CD4-positive, alpha-beta T cell treated with Interleukin-6 for 4 hours (primary cell): Measurements from ENCODE around the gene CREB5.

Source experiments
- DNase-seq: peaks from one replicate; pipeline ENCODE4 v3.0.0-alpha.2; 2020; ENCODE audit warnings: mixed read lengths

CREB5 gene

DNA sequence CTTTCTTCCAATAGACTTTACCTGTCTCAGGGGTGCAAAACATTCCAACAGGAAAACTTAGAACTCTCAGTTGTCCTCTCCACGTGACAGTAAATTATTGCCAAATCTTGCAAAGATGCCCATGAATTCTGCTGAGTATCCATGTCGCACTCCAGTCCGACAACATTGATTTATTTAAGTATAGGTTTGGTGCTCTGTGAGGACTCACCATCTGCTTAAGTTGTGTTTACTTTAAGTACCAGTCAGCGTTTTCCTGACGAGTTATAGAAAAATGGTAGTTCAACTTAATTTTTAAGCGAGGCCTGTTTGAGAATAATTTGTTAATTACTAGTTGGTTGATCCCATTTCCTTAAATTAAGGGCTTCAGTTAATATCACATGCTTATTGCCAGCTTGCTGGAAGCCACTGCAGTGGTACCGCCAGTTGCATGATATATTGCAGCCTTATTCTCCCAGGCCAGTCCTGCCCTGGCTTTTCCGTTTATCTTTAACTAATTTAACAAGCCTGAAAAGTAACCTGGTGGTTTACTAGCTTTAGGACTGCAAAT, 27.8 kb downstream of the CREB5 start:
- DNase-seq: no peak

DNA sequence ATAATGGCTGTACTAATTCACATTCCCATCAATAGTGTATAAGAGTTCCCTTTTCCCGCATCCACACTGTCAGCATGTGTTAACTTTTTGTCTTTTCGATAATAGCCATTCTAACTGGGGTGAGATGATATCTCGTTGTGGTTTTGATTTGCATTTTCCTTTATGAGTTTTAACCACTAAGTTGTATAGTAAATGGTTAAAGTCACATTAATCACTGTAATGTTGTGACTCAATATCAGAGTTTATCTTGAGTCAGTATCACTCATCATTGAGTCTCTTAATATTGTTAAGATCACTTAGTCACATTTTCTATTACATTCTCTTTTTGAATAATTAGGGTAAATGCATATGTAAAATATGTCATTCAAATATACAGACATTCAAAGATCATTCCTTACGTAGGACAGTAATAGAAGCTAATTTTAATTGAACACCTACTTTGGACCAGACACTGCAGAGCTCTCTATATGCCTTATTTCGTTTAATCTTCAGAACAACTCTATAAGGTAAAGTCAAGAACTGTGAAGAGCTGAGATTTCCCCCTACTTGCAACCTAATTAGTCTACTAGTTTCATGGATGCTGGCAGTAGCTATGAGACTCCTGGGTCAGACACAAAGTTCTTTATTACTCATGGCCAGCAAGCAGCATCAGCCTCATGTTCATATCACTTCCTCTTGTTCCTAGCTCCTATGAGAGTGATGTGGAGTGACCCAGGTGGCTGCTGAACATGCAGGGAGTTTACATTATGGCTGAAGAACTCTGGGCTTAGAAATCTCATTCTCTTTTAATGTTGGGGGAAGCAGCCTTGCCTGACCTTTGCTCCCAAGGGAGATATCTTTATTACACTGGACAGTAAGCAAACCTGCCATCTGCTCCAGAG, 30.5 kb downstream of the CREB5 start:
- DNase-seq: no peak

DNA sequence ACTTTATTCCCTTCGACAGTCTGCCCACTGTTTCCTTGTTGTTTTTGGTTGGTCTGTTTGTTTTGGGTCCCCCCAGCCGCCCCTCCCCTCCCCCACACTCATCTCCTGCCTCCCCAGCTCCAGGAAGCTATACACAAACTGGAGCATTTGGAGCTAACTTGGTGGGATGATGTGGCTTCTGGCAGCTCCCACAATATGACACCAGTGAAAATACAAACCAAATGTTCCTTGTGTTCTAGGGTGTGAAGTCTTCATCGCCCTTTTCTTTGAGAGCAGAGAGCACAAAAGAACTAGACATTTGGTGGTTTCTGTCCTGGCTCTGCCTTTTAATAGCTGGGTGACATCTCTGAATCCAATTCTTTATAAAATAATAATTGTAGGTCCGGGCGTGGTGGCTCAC, 33.8 kb downstream of the CREB5 start:
- no peak for DNase-seq

DNA sequence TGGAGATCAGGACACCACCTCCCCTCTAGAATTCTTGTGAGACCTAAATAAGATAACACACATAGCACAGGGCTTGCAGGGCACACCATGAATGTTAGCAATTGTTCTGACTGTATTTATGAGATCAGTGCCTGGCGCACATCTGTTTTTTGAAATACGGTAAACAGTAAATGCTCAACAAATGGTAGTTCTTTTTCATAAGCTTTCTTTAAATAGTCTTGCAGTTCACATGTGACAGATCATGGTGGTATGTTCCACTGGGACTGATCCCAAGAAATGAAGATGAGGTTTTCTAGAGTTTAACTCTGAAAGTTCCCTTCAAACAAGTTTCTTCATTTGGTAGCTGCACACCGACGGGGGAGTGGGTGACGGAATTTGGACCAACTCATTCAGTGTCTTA, 34.8 kb downstream of the CREB5 start:
- DNase-seq: no peak

DNA sequence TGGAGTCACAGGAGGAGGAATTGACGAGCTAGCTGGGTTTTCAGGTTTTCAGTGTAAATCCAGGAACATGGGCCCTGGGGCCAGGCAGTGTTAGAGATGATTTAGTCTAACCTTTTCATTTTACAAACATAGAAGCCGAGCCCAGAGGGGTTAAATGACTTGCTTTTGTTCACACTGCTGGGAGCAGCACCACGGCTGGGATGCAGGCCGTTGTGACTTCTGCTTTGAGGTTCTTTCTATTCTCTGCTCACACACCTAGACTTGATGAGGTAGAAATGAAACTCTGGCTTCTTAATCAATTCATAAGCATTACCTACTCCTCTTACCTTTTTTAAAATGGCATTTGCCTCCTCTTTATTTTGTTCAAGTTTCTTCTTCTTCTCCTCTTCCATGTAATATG, 36.4 kb downstream of the CREB5 start:
- DNase-seq: no peak

DNA sequence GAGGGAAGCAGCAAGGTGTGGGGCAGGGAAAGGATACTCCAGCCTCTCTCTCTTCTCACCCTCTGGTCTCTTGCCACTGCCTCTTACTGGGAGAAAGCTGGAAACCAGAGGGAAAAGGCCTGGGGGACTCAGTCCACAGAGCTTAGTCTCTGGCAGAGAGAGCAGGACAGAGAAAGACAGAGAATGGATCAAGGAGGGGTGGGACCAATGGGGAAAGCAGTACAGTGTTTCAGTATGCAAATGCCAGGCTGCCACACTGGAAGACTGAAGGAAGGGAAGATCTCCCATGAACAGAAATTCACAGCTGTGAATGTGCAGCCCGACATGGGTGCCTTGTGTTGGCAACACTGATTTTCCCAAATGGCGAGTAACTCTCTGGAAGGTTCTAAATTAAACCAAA, 40.4 kb downstream of the CREB5 start:
- no peak for DNase-seq

DNA sequence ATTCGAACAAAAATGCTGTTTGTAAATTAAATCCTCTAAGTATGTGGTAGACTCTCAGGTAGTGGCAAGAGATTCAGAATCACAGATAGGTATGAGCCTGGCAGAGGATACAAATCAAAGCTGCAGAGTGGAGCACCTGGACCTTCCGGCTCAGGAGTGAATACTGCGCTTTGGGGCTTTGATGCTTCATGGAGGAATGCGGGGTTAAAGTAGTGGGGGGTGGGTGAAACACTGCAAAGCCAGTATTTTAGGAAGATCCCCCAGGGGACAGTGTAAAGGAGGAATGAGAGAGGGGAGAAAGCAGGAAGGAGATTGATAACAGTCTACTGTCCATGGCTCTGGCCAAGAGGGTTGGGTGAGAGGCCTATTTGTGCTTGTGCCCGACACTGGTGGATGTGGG, 43.2 kb downstream of the CREB5 start:
- no peak for DNase-seq

DNA sequence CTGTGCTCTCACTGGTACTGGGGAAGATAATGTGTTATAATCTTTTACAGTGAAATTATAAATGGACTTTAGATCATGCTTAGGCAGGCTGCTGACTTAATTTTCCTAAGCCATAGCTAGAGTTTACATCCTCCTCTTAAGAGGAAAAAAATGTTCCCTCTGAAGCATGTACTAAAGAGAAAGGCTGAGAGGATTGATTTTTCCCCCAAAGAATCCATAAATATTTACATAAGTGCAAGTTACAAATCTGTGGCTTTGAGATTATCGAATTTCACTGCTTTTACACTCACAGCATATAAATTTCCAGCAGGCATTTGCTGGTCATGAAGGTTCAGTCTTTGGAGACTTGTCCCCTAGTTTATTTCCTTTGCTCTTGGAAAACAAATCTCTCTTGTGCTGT, 43.7 kb downstream of the CREB5 start:
- no peak for DNase-seq

DNA sequence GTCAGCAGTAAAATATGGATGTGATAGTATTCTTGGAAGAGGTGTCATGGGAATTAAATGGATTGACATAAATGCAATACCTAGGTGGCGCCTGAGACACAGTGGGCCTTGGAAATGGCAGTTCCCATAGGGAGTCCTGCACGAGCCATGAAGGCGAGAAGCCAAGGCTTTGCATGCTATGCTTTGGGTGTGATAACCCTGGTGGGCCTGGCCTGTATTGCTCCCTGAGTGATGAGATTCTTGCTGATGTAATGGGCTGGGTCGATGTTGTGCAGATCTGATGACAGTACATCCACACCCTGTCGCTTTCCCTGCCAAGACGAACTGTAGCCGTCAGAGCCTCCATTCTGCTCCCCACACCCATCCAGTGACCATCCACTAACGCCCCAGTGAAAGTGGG, 46.4 kb downstream of the CREB5 start:
- DNase-seq: no peak

DNA sequence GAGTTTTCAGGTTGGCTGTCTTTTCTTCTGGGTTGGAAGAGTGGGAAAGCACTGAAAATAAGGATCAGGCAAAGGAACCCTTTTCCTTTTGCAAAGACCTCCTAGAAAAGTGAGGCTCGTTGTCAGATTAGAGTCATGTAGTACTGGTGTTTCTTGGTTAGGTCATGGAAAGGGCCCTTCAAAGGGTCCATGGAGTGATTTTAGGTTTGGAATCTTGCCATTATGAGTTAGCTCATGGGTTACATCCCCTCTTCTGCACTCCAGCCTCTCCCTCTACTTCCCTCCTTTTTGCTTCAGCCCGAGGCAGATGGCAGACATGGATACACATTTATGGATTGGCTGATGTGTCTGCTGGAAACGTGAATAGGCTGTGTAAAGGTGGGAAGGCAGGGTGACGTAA, 47.0 kb downstream of the CREB5 start:
- no peak for DNase-seq

DNA sequence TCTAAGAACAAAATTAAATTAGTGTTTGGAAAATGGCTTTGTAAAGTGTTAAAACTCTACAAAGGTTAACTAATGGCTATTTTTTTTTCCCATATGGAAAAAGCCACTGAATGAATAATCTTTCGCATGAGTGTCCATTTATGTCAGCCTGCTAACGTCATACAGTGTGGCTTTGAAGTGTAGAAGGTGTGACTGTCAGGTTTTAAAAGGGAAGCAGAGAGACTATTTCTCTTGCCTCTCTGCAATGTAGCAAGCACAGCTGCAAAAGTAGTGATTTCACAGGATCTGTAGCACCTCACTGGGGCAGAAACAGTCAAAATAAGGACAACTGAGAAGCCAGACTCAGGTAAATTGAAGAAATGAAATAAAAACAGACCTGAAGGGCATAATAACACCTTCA, 53.4 kb downstream of the CREB5 start:
- no peak for DNase-seq

DNA sequence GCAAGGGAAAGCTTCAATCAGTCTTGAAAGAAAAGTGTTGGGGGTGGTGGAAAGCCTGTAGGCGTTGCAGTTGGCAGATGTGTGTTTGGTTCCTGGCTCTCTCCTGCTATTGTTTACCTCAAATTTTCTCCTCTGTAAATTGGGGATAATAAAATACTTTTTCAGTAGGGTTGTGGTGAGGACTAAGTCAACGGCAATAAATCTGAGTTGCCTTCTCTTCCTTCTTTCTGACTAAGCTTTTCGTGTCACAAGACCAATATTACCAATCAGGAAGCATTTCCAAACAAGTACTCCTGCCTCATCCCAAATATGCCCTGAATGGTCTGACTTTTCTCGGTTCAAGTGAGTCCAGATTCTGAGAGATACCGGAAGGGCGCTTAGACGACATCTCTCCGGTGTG, 54.0 kb downstream of the CREB5 start:
- DNase-seq: no peak

DNA sequence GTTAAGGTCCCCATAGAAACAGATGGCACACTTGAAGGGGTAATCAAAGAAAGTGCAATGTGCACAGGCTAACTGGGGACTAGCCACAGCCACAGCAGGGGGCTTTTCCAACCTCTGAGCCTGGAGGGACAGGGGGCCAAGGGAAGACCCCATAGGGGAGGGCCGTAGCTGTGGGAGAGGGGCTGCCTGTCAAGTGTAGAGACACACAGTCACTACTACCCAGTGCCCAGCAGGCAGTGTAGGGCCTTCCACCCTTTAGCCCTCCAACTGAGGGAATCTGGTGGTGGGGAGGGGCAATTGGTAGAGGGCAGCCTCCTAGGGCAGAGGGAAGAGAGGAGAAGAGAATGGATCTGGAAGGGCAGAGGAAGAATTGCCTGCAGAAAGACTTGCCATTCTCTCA, 54.6 kb downstream of the CREB5 start:
- no peak for DNase-seq

DNA sequence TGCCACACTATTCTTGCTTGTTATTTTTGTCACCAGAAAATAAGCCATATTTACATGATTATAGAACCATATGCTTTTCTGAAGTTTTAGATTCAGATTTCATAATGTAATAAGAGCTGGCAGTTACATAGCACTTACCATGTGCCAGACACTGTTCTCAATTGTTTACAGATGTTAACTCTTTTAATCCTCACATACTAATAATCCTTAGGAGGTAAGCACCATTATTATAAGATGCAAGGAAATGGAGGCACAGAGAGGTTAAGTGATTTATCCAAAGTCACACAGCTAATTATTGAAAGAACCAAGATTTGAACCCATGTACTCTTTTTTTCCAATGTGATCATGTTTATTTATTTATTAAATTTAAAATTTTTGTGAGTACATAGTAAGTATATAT, 57.2 kb downstream of the CREB5 start:
- DNase-seq: no peak

DNA sequence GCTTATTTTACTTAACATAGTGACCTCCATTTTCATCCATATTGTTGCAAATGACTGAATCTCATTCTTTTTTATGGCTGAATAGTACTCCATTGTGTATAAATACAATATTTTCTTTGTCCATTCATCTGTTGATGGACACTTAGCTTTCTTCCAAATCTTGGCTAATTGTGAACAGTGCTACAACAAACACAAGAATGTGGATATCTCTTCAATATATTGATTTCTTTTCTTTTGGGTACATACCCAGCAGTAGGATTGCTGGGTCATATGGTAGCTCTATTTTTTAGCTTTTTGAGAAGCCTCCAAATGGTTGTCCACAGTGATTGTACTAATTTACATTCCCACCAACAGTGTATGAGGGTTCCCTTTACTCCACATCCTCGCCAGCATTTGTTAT, 58.0 kb downstream of the CREB5 start:
- no peak for DNase-seq

DNA sequence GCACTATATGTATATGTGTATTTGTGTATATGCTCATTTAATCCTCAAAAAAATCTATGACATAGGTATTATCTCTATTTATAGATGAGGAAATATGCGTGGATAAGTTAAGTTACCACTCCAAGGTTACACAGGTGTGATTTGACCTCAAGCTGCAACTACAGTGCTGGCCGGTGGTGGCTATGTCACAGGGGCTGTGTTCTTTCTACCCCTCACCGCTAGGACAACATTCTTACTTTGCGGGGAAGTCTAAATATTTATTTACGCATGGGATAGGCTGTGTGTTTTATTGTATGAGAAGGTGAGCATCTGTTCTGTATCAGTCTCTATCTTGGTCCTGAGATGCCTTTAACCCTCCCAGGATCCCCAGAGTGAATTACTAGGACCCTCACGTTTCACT, 60.0 kb downstream of the CREB5 start:
- DNase-seq: no peak

DNA sequence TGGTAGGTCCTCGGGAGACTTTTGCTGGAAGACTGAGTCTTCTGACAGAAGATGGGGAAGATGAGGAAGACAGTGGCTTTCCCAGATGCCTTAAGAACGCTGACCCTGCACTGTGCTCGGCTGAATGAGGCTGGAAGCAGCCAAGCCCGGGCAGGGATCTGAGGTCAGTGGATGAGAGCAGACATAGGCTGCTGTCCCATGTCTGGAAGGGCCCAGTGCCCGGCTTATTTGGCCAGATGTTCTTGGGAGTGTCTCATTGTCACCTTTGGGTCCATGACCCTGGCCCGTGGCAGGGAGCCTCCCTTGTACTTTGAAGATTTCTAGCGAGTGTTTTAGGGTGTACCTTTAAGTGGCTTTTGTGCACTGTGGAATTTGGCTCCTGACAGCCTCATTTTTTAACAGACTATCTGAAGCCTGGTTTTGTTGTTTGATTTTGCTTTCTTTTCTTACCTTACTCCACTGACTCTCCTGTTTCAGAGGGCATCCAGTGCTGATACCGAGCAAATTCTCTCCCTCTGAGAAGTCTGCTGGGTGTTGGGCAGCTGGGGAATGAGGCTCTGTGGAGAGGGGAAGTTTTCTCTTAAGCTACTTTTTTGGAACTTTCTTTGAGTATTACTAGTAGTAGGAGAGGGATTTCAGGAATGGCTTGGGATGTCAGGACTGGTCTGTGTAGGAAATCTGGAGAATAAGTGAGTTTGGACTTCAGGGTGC, 61.4 kb downstream of the CREB5 start:
- DNase-seq: no peak

DNA sequence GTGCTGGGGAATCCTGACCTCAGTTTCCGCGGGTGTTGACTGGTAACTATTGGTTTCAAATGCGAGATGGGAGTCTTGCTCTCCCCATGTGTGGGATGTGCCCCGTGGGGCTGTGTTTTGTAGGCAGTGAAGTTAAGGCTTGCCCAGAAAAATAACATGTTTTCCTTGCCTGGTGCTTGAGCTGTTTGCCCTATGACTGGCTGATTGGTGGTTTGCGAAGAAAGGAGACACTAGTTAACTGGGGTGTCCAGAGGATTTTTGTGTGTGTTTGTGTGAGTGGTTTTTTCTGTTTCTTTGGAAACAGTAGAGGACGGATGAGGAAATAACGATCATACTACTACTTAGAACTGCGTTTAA, 61.9 kb downstream of the CREB5 start:
- DNase-seq: no peak

DNA sequence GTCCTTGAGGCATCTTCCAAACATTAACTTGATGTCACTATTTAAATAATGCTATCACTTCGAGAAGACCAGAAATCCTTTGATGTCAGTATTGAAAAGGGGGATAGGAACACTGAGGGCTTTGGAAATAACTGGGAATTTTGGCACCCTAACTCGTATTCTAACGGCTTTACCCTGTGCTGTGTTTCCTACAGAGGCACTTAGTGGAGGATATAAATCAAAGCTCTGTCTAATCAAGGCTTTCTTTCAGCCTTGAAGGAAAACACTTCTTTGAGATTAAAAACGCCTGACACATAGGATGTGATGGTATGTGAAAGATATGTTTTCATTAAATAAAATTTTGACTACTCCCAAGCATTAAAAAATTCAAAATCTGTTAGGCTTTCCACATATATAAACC, 62.3 kb downstream of the CREB5 start:
- DNase-seq: no peak

DNA sequence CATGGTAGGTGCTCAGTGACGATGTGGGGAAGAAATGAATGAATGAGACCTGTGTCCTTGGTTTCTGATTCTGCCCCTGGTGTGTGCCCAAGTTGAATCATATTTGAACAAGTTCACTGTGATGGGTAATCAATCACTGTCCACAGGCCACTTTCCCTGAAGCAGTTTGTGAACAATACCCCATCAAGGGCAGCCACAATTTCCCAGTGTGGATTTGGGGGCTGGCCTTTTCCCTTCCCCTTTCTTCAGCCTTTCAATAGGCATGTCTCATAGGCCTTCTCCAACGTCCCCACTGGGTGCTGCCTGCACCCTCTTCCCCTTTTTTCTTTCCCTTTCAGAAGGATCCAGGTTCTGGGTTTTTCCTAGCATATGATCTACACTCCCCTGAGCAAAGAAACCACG, 64.7 kb downstream of the CREB5 start:
- DNase-seq: no peak

DNA sequence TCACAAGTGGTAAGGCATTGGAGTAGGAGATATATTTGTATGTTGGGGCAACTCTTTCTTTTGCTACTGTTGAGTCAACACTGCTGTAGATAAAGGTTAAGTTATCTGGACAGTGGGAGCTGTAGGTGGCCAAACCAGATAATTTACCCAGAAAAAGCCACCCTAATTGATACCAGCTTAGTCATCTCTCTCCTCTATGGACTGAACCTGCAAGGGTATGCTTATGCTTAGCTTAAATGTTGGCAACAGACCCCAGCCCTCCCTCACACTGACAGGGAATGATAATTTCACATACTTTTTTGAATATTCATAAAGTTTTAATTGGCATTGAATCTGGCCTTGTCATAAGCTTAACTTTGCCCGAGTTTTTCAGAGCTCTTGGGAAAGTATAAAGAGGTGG, 66.3 kb downstream of the CREB5 start:
- no peak for DNase-seq

DNA sequence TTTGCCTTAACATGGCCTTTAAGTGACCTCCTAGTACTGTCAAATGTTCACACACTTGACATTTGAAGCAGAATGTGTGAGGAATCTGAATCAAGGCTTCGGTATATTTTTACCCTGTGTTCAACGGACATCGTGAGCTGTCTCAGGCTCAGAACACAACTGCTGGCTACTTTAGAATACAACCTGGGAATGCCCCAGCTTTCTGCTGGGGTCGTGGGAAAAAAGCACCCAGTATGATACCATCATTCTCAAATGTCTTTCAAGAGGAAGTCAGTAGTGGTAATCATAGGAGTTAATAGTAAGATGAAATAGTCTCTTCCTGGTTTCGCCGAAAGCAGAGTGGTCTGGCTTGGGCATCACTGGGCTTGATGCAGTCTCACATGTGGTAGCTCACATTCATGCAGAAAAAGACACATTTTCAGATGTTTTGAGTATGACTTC, 67.2 kb downstream of the CREB5 start:
- DNase-seq: no peak

DNA sequence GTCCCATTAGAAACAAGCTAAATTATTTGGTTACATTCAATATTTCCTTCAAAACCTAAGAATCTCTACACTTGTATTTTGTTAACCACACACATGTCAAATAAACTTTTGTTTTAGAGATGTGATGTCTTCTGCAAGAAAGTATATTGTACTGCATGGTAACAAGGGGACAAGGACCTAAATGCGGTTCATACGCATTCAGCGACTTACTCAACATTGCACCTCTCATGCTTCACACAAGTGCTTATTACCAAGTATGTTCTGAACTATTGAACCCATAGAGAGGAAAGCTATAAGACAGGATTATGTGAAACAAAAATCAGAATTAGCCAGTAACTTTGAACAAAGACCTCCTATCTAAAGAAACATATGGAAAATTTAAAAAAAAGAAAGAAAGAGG, 68.3 kb downstream of the CREB5 start:
- no peak for DNase-seq
